ENCODE data around the gene NUF2.
"Not testable (repeated sequence)": the region's sequence is repeated elsewhere in the genome, so short reads cannot be mapped to it uniquely, and the experiment has no call there.

Gene NUF2

GRCh38 chr1:163321311-163322305, at the start of gene NUF2:
Gene NUF2, plus strand, starts transcription at chr1:163321954. Its CDS starts 4,098 bp downstream, at chr1:163326052.
- peak; percentile 96 for DNase-seq (ENCODE audit: low spot score)

- DNase-seq (ENCODE audit: low spot score) = no peak
These were observed 47.9 kb upstream of the NUF2 start for GRCh38 chr1:163273766-163274441.

GRCh38 chr1:163275222-163275621, 46.5 kb upstream of the NUF2 start:
- no peak for DNase-seq (ENCODE audit: low spot score)

- no peak for DNase-seq (ENCODE audit: low spot score)
These were observed 43.2 kb upstream of the NUF2 start for GRCh38 chr1:163278602-163279001.

- not testable (repeated sequence) for DNase-seq (ENCODE audit: low spot score)
These were observed 36.9 kb upstream of the NUF2 start for GRCh38 chr1:163284867-163285266.

GRCh38 chr1:163290025-163290640, 31.6 kb upstream of the NUF2 start:
- DNase-seq (ENCODE audit: low spot score) = no peak

- no peak for DNase-seq (ENCODE audit: low spot score)
These were observed 30.3 kb upstream of the NUF2 start for GRCh38 chr1:163291461-163291860.

GRCh38 chr1:163292153-163292552, 29.6 kb upstream of the NUF2 start:
- not testable (repeated sequence) for DNase-seq (ENCODE audit: low spot score)

- DNase-seq (ENCODE audit: low spot score) = not testable (repeated sequence)
These were observed 28.3 kb upstream of the NUF2 start for GRCh38 chr1:163293497-163293896.

GRCh38 chr1:163295949-163296348, 25.8 kb upstream of the NUF2 start:
- DNase-seq (ENCODE audit: low spot score) = no peak

GRCh38 chr1:163296504-163297263, 25.1 kb upstream of the NUF2 start:
- peak; percentile 13 for DNase-seq (ENCODE audit: low spot score)

GRCh38 chr1:163298365-163298764, 23.4 kb upstream of the NUF2 start:
- no peak for DNase-seq (ENCODE audit: low spot score)

GRCh38 chr1:163300568-163300967, 21.2 kb upstream of the NUF2 start:
- no peak for DNase-seq (ENCODE audit: low spot score)

- DNase-seq (ENCODE audit: low spot score) = no peak
These were observed 18.2 kb upstream of the NUF2 start for GRCh38 chr1:163303561-163303960.

GRCh38 chr1:163305441-163305840, 16.3 kb upstream of the NUF2 start:
- no peak for DNase-seq (ENCODE audit: low spot score)

GRCh38 chr1:163307479-163308171, 14.1 kb upstream of the NUF2 start:
- no peak for DNase-seq (ENCODE audit: low spot score)

GRCh38 chr1:163308811-163309210, 12.9 kb upstream of the NUF2 start:
- DNase-seq (ENCODE audit: low spot score) = no peak

GRCh38 chr1:163315773-163316374, 5.9 kb upstream of the NUF2 start:
- DNase-seq (ENCODE audit: low spot score) = peak; percentile 43

GRCh38 chr1:163320891-163321290, 863 bp upstream of the NUF2 start:
- no peak for DNase-seq (ENCODE audit: low spot score)

- not testable (repeated sequence) for DNase-seq (ENCODE audit: low spot score)
These were observed 1.6 kb downstream of the NUF2 start for GRCh38 chr1:163323339-163323738.

- no peak for DNase-seq (ENCODE audit: low spot score)
These were observed 9.4 kb downstream of the NUF2 start for GRCh38 chr1:163331116-163331515.
